CD4-positive, alpha-beta T cell treated with Interleukin-6 at 100 ng/mL for 8 hours (primary cell): ENCODE measurements around the gene SCD5.

ENCODE experiments used
- DNase-seq: peaks from one replicate; pipeline ENCODE4 v3.0.0-alpha.2; 2020; ENCODE audit warnings: mixed read lengths, low spot score

SCD5 gene

DNA sequence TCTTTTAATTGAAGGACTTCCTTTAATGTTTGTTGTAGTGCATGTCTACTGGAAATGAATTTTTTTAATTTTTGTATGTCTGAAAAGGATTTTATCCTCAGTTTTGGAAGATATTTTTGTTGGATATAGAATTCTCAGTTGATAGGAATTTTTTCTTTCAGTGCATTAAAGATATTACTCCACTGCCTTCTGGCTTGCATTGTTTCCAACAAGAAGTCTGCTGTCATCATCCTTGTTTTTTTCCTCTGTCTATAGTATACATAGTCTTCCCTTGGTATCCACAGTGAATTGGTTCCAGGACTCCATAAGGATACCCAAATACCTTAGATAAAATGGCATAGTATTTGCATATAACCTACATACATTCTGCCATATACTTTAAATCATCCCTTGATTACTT is 33.5 kb downstream of the SCD5 start:
- no peak for DNase-seq

DNA sequence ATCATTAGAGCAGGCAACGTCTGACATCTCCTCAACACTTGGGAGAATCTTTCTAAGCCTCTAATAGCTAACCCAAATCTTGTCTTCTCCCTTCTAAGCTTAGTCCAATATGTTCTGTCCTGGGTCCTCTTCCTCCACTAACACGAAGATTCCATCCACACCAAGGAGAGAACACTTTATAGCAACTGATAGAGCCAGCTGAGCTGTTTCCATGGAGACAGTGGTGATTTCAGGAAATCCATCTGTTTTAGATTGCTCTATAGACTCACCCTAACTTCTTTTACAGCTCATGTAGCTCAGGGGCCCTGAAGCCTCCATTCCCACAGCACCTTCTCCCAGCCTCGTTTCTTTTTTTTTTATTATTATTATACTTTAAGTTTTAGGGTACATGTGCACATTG is 37.4 kb downstream of the SCD5 start:
- no peak for DNase-seq

DNA sequence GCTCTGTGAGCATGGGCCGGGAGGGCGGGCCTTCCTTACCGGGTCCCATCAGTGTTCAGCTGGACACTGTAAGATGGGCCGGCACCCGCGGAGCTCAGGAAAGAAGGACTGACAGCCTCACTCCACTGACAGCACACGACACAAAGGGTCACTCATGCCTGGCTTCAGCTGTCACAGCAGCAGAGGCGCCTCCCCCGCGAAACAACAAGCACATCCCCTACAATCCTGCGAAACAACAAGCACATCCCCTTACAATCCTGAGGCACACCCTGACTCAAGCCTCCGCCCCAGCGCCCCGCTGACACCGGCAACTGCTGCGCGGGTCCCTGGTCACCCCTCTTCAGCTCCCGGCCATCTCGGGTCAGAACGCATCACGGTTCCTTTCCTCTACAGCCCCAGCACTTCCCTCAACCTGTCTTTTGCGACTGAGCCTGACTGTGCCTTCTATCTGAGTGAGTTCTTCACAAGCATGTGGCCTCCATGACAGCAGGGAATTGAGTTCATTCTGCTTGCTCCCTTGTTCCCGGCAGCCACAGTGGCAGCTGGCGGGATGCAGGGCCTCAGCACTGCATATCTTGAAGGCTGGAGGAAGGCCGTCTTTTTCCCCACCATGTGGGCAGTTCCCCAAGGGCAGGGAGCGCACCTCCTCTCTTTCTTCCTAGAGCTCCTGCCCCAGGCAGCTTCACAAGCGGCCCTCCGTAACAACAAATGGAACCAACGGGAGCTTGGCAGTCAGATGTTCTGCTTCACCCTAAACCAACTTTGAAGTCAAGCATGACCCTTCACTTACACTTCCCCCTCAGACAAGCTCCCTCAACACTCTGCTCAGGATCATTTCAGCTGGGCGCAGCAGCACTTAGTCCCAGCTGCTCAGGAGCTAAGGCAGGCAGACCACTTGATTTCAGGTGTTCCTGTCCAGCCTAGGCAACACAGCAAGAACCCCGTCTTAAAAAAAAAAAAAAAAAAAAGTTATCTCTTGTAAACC is 39.6 kb downstream of the SCD5 start:
- DNase-seq, result no peak

DNA sequence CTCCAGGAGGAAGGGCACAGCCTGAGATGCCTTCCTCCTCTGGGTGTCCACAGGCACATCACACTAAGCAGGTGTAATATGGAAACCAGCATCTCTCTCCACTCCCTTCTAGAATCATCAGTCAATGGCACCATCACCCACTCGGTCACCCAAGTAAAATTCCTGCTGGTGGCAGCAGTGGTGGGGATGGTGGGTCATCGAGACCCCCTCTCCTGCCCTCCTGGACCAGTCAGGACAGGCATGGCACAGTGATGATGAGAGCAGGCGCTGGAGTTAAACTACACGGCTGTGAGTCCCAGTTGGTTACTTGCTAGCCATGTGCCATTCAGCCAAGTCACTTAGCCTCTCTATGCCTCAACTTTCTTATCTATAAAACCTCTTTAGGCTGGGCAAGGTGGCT is 42.5 kb downstream of the SCD5 start:
- DNase-seq, result no peak

DNA sequence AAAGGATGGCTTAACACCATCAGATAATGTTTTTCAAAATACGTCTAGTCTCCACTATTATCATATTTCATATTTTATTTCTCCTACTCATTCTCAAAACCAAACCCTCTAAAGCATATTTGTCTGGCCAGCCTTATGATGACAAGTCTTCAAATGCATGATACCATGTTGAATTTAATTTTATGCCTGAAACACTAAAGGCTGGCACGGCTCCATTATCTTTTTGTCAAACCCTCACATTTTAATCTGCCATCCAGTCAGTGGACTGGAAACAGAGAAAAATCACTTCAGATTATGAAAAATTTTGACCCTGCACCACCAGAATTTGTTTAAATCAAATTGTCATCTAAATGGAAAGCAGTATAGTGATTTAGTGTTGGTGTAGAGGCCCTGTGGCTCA is 42.9 kb downstream of the SCD5 start:
- DNase-seq, result no peak

DNA sequence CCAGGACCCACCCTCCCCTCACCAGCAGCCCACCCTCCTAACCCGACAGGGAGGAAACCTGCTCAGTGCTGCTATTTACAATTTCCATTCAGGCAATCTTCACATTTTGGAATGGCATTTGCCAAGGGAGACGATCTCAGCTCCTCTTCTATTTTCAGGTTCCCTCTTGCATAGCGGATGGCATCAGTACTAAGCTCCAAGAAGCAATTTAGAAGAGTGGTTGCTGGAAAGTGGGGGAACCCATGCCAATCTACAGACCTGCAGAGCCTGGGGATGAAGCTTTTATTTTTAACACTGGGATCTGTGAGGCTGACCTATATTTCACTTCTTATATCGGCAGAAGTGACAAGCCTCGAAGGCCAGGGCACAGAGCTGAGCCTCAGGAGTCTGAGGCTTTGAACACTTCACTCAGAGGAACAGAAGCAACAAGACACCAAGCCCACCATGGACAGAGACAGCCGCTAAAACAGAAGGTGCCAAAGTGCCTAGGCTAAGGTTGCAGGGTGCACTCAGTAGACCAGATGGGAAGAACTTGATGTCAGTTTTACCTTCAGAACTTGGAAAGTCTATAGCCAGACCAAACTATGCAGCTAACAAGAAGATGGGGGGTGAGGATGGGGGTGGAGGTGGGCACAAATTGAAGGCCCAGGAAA is 44.0 kb downstream of the SCD5 start:
- no peak for DNase-seq

DNA sequence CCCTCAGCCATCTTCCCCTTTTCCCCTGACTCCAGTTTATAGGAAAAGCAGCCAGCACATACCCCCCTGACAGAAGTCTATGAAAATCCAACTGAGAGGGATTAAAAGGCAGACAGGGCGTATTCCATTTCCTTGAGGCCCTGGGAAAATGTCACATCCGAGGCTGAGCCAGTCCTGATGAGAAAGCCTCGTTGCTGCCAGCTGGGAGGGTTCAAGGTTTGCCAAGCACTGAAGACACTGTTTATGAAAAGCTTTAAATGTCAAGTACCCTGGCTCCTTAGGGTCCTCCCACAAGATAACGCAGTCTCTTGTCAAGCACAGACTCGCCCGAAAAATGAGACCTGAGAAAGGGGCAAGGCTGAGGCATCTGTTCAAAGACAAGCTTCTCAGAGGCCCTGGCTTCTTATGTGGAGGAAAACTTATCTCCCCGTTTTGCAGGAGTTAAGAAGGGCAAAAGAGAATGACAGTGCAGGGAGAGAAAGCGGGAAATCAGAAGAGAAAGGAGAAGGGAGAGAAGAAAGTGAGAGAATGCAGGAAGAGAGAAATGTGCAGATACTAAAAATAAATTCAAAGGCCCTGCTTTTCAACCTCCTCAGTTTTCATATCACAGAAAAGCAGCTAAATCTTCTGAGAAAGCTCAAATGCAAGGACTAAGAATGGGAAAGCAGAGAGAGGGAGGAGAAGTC is 44.7 kb downstream of the SCD5 start:
- DNase-seq, result no peak

DNA sequence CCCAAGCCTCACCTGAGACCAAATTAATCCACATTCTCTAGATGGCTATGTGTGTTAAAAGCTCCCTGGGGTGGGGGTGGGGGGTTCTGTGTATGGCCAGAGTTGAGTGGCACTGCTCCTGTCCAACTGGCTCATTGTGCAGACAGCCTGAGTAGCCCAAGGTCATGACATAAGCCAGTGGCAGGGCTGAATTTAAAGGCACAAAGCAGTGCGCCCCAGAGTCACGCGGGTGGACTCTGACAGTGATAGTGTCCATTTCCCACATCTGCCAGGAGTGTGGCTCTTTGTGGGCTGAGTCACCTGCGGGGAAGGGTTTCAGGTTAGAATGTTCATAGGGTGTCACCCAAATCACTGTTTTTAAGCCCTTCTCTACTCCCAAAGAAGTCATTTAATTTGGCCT is 45.4 kb downstream of the SCD5 start:
- DNase-seq, result no peak

DNA sequence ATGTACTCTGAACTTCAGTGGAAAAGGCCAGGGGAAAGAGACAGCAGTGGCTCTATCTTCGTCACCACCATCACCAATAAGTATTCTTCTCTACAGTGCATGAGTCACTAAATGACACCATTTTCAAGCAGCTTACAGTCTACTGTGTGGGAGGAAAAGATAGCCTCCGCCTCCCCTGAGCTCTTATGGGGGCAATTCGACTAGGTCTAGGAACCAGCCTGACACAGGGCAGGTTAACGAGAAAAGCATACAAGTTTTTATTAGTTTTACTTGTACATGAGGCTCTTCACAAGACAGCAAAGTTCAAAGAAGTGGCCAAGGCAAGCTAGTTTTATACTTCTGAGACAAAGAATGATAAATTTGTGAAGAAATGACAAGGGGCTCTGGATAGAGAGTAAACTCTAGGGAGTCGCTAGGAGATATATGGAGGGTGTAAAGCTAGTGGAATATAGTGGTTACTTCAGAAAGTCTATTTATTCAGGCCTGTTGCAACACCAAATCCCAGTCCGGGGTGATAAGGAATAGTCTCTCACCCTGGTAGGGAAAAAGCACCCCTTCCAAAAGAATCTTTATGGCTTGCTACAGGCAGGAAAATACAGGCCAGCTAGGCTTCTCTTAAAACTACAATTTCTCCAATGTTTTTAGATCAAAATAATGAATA is 49.7 kb downstream of the SCD5 start:
- DNase-seq, result no peak

DNA sequence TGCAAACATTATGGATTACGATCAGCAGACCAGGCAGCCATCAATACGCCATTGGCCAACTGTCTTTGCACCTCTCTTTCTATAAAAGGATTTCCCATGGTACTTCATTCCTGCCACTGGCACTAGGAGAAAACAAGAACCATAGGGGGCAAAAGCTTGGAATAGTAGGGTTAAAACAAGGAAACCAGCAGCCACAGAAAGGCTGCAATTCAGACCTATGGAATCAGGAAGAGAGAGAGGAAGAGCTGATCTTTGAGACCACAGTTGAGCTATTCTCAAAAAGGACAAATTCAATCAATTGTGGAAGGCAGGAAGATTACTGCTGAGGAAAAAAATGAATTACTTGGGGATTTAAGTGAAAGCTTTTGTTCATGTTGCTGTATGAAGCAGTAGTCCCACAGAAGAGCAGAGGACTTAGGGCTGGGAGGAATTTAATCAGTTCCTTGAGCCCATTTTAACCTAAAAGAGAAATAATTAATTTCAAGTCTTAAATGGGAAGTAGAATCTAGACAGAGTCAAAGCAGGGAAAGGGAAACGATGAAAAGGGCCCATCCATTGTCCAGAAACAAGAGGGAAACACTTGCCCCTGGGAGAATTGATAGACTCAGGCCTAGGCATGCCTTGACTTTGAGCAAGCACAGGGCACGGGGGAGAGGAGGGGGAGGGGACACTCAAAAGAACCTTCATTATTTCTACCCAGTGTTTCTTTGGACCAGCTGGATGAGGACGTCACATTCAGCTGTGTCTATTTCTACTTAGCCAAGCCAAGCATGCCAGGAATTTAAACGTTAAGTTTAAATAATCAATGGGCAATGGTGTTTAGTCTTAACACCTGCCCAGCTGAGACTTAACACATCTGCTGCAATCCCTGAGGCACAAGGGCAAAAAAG is 50.7 kb downstream of the SCD5 start:
- no peak for DNase-seq

DNA sequence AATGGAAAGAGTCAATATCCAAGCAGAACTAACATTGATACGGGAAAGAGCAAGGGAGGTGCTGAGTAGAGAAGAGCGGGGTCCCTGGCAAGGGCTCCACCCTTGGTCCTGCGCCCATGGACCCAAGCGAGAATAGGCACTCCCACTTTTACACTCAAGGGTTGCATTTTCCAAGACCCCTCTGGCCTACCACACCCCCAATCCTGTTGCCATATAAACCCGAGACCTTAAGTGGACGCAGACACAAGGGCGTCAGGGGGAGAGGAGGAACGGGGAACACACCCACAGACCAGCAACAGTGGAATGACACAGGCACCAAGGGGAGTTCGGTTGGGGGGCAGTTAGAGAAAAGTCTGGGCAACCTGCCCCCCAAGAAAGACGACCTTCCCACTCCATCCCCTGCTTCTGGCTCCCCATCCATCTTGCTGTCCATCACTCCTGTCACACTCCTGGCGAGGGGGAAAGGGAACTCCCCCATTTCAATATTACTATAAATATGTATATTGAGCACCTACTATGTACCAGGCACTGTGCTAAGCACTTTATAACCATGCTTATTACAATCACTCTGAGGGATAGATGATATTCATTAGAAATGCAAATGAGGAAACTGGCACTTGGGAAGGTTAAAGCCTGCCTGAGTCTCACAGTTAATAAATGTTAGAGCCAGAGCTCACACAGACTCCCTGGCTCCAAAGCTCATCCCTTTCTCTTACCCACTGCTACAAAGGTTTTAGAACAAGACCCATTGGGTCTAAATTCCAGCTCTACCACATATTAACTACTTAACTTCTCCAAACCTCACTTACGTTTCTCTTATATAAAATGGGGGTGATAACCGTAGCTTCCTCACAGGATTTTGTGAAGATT is 51.7 kb downstream of the SCD5 start:
- DNase-seq, result no peak

DNA sequence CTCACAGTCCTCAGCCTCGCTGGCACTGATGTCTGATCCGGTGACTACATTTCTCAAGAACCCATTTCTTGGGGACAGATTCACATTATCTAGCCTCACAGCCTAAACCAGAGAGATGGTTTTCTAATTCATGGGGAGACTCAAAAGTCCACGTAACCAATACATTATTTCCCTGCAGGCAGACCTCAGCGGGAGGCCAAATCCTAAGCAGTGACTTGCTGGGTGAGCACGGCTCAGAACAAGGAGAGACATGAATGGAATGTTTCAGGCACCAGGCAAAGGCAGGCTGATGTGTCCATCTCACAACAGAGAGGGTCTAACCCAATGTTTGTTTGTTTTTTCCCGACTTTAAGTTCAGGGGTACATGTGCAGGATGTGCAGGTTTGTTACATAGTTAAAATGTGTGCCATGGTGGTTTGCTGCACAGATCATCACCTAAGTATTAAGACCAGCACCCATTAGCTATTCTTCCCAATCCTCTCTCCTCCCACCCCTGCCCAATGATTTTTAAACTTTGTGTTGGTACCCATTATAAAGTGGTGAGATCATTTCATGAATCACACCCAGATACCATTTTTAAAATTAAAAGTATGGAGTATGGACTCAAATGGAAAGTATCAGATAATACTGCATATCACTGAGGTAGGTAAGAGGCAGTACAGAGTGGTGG is 53.3 kb downstream of the SCD5 start:
- DNase-seq, result no peak

DNA sequence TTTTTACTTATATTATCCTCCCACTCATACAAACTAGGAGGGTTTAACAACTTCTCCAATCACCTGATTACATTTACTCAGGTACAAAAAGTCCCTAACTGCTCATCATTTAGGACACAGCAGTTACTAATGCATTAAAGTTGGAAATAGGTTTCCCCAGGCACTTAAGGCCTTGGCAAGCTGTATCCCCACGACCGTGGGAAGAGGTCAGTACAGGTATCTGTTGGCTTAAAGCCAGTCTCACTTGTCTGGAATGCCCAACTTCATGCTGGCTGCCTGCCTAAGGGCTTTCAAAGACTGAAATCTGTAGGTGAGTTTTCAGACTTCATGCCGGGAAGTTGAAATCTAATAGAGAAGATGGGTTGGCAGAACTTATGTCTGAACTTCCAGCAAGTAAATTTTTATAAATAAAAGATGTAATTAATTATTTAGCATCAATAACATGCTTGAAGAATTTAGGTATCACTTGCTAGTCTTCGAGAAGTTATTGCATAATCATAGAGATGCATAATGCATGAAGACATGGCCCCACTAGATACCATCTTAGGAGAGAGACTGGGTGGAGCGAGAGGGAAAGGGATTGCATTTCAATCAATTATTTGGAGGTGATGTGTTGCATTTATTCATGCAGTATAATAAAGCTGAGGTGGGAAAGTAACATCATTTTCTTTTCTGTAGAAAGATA is 54.2 kb downstream of the SCD5 start:
- no peak for DNase-seq

DNA sequence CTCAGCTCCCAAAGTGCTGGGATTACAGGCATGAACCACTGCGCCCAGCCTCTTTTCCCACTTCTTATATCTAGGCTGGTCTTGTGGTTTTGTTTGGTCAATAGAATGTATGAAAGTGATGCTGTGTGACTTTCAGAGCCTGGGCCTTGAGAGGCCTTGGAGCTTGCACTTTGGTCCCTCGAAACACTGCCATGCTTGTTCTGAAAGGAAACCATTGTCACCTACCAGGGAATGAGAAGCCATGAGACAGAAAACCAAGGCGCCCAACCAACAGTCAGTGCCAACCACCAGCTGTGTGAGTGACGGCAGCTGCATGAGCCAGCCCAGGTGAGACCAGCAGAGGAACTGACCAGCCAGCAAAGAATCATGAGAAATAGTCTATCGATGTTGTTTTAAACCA is 57.4 kb downstream of the SCD5 start:
- DNase-seq, result no peak

DNA sequence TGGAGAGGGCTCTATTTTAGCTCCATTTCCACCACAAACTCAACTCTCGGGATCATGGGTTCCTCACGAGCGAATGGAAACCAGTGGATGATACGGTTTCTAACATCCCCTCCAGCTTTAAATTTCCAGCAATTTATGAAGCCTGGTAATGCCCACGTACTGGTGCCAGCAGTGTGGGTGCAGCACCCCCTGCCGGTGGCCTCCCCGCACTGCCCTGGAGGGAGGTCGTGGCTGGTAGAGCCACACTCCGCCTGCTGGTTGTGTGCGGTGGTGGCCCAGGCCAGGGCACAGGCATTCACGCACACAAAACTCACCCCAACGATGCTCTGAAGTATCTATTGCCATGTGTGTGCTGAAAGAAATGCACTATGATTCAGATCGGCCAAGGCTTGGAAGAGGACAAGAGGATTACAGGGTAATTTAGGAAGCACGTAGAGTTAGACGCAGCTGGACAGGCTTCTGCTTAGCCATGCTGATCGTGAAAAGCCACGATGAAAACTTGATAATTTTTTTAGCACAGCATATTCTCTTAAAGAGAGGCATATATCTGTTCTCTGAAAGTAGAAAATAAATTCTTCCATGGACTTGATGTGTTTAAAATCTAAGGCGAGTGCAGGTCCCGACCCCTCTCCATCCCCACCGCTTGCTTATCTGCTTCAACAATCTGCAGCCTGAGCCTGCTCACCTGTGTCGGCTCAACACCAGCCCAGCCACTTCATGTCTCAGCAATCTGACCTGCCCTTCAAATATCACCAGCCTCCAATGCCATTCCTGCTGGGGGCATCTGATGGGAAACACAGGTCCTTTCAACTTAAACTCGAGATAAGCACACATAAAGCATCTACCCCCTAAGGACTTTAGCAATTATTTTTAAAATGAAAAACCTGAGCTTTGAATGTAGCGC is 59.1 kb downstream of the SCD5 start:
- no peak for DNase-seq

DNA sequence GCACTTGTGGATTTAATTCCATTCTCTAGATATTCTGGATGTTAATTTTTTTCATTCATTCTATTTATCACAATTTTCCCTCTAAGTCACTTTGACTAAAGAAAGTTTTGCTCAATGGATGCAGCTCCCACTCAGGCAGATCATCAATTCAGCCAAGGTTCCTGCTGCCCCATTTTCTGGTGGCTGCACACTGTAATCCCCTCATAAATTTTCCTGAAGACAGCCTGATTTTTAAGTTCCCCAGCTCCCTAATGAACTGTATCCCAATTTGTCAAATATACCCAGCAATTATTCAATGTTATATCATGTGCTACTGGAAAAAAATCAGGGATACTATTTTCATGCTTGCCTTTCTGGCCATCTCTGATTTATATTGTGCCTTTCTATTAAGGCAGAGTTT is 61.2 kb downstream of the SCD5 start:
- DNase-seq, result no peak

DNA sequence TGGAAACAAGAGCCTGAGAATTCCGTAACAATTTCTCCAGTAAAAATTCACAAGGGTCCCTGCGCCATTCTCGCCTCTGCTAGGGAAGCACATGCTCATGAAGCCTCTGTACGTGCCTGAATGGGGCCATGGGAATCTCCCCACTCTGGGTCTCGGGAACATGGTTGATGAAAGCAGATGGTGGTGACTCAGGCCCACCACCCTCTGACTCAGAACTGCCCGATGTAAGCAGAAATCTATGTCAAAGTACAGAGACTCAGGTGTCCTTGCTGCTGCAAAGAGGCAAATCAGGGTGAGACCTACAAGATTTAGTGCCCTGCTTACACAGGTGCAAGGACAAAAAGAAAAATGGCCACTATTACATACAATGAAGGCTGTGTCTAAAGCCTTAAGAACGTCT is 65.0 kb downstream of the SCD5 start:
- DNase-seq, result no peak

DNA sequence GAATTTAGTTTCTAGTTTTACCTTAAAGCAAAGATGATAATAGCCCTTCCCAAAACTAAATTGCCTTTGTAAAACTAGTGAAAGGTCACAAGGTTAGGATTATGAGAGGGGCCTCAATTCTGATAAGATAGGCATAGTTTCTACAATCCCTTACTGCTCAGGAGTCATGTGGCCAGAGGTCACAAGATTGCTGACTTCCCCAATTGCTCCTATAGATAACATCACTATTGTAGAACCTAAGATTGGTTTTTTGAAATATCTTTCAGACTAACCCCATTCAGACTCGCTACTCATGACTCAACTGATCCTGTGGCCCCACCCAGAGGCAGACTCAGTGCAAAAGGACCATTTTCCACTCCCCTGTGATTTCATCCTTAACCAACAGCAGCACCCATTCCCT is 70.3 kb downstream of the SCD5 start:
- DNase-seq, result no peak
